Amniotic stem cell (primary cell): ENCODE data around the gene ACTL8.
"Not testable (repeated sequence)": the region's sequence is repeated elsewhere in the genome, so short reads cannot be mapped to it uniquely, and the experiment has no call there.

ENCODE experiments used
- DNase-seq: peaks from one replicate; lab custom pipeline; 2025; lab: John Stamatoyannopoulos, UW

Gene ACTL8

DNA sequence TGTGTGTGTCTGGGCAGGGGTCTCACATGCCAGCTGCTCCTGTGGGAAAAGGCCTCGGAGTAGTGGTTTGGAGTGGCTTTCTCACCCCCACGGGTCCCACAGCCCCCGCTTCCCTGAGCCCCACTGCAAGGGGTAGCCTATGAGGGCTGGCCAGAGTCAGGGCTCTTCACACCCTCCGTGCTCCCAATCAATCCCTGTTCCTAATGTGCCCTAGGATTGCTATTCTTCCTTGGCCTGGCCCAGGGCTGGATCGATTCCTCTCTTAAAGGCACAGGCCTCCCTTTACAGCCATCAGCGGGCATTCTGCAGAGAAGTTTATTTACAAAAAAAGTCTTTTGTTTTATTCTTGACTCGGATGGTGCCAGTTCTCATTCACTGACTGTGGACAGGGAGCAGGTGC lies 19.3 kb upstream of the ACTL8 start:
- no peak for DNase-seq

DNA sequence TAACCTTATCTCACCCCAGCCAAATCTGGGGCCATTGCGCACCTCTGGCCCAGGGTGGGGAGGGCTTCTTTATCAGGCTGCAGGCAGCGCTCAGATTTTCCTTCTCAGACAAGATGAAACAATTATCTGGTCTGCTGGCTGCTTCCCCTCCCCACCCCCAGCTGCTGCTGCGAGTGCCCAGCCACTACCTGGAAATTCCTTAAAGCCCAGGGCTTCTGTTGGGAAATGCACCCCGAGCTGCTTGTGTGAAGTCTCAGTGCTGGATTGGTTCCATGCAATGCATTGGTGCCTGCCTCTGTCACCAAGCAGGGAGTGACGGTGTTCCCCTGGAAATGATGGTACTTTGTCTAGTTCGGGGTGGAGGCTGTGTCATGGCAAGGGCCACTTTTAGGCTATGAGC lies 18.5 kb upstream of the ACTL8 start:
- DNase-seq: no peak

DNA sequence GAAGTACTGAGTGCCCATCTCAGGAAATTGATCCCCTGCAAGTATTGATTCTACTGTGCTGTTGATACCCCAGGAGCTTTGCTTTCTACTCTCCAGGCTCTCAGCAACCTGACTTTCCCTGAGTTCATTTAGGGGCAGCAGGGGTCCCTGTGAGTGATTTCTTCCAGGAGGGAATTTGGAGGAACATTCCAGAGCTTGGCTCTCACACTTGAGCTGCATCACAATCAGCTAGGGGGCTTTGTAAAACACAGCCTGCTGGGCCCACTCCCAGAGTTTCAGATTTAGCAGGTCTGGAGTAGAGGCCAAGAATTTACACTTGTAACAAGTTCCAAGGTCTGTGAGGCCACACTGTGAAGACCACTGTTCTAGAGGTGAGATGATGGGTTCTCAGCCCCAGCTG lies 16.1 kb upstream of the ACTL8 start:
- no peak for DNase-seq

DNA sequence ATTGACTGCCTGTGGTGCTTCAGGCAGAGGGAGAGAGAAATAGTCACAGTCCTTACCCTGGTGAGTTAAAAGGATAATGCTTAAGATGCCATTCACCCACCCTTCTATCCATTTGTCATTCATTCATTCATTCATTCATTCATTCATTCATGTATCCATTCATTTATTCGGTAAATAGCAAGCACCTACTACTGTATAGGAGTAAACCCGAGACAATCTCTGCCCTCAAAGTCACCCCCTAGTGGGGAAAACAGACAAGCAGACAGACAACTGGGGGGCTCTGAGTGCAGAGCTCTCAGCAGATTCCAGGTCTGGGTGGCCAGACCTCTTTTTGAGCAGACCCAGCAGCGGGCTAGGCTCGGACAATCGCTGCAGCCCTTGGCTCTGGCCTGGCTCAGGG lies 14.1 kb upstream of the ACTL8 start:
- DNase-seq: no peak

DNA sequence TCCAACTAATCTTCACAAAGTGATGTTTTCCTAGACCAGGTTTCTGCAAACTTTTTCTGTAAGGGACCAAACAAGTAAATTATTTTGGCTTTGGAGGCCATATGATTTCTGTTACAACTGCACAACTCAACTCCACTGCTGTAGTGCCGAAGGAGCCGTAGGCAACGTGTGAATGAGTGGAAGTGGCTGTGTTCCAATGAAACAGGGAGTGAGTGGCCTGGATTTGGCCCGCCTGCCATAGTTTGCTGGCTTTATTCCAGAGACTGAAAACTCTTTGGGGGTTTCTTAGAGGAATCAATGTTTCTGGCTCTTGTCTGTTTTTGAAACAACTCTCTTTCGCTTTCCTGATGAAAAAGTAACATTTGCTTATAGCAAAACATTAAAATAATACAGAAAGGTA lies 12.6 kb upstream of the ACTL8 start:
- no peak for DNase-seq

DNA sequence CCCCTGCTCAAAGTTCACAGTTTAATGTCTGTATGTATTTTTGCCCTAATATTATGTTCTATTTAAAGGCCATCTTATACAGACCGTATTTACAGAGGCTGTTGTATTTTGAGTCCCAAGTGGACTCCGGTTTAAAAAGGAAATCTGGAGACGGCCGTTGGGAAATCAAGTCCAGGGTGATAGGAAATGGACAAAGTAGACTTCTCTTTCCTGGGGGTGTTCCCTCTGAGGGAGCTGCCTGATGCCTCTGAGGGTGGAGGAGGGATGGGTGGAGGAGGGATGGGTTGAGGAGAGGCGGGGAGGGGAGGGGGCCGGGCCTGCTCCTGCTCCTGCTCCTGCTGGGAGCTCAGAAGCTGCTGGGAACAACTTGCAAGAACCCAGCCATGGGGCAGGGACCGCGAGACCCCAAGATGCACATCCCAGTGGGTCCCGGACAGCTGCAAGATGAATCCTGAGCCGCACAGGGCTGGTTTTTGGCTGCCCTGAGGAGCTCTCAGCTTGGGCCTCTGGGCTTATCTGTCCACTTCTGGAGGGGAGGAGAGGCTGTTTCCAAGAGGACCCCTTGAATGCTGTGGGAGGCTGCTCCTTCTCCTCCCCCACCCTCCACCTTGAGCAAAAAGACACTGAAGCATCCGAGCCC lies 12.0 kb upstream of the ACTL8 start:
- DNase-seq: no peak

DNA sequence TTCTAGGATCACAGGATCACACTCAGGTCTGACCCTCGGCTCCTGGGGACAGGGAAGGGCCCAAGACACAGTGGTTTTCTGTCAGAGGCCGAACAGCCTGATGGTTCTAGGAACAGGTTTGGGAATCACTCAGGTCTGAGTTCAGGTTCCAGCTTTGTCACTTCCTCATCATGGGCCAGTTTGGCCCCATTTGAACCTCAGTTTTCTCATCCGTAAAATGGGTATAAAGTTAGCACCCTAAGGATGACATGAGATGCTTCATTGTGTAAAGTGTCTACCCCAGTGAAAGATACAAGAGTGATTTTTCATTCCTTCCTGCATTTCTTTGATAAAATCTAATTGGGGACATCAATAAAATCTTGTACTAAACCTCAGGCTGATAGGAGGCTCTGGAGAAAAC lies 11.2 kb upstream of the ACTL8 start:
- DNase-seq: no peak

DNA sequence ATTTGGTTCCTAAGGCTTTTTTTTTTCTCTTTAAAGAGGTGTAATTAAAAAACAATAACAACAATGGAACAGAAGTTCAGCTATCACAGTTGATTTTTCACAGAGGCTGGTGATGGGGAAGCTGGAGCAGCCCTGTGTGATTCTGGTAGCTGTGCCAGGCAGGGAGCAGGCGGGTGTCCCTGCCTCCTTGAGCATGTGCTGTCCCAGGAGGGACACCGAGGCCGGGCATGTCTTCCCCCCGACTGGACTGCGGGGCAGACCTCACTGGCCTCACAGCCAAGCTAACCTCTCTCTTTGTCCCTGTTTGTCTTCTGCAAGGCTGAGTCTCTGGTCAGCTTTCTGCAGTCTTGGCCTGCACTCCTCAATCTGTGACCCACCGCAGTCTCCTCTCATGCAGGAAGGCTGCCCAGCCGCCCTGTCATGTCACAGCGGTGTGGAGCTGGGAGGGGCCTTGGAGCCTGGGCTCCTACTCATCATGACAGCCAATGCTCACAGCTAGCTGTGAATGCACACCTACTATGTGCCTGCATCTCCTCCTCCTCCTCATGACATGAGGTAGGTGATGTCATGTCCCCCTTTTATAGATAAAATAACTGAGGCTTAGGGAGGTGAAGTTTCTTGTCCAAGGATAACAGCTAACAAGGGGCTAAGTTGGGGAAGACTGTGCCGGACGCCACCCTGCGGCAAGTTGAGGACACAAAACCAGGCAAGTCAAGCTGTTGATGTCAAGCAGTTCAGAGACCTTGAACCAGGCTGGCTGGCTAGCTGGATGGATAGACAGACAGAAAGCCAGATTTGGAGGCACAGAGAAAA lies 10.3 kb upstream of the ACTL8 start:
- no peak for DNase-seq

DNA sequence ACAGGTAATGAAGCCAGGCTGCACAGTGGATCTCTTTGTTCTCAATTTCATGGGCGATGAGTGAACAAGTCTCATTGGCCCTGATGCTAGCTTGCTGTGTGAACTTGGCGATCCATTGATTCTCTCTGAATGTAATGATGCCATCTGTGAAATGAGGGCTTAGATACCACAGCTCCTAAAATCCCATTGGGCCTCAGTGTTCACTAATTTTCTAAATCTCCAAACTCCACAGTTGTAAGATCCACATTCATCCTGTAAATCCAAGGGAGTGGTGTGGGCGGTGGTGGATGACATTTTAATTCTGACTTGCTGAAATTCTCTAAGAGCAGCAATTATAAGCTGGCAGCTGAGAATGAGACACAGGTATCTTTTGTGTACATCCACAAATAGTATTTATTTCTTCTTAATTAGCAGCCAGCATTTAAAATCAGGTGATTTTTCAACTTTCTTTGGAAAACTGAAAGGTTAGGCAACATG lies 9.6 kb upstream of the ACTL8 start:
- DNase-seq: no peak

DNA sequence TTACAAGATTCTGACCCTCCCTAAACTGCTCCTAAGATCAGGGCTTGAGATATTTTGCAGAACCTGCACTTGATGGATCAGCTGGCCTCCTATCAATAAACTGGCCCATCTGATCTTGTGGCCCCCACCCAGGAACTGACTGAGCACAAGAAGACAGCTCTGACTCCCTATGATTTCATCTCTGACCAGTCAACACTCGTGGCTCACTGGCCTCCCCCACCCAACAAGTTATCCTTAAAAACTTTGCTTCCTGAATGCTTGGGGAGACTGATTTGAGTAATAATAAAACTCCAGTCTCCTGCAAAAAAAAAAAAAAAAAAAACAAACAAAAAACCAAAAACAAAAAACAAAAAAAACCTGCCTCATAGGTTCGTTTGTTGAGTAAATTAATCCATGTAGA lies 8.9 kb upstream of the ACTL8 start:
- DNase-seq: not testable (repeated sequence)

DNA sequence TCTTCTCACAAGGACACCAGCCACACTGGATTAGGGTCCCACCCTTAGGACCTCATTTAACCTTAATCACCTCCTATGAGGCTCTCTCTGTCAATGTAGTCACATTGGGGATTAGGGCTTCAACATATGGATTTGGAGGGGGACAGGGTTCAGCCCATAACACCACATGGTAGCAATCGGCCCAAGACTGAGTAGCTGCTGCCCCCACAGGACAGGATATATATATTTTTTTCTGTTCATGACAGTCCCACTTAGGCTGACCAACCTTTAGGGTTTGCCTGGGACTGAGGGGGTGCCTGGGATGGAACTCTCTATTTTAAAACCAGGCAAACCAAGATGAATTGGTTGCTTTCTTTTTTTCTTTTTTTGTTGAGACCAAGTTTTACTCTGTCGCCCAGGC lies 8.2 kb upstream of the ACTL8 start:
- no peak for DNase-seq

DNA sequence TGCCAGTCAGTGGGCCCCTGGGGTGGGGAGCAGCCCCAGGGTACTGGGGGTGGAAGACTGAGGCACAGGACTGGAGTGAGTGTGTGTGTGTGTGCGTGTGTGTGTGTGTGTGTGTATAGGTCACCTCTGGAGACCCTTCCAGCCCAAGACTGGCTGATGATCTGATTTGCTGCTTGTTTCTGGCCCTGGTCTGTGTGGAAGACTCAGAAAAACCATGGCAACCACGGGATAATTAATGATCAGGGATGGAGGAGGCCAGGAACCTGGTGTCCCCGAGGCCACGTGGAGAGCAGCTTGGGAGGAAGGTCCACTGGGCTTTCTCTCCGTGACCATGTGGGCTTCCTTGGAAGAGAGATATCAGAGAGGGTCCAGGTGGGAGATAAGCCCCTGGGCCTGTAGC lies 4.8 kb upstream of the ACTL8 start:
- no peak for DNase-seq

DNA sequence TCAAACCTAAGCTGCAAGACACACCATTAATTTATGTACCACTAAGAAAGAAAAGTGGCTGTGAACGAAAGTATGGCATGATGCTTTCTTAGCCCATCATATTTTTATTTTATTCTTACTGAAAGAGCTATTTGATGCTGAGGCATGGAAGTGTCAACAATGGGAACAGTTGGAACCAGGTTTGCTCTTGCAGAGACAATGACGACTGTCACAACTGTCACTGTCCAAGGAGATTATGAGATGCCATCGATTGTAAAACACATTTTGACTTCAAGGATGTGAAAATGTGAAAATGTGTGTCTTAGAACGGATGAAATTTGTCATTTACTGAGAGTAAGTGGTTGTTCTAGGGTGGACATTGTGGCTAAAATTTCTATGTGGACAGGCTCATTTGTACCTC lies 2.8 kb upstream of the ACTL8 start:
- no peak for DNase-seq

DNA sequence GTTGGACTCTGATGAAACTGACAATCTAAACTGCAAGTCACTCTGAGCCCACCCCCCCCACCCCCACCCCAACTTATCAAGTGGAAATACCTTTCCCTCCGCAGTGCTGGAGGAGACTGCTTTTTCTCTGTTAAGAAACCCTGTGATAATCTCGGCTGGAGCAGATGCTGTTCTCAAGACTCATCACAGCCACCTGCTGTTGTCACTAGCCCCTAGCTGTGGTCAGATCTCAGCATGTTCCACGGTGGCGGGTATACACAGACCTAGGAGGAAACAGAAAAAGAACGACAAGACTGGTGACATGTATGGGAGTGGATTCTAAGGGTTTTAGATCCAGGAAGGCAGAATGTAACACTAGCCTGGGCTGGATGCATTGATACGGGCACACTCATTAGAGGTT lies 2.3 kb downstream of the ACTL8 start:
- no peak for DNase-seq

DNA sequence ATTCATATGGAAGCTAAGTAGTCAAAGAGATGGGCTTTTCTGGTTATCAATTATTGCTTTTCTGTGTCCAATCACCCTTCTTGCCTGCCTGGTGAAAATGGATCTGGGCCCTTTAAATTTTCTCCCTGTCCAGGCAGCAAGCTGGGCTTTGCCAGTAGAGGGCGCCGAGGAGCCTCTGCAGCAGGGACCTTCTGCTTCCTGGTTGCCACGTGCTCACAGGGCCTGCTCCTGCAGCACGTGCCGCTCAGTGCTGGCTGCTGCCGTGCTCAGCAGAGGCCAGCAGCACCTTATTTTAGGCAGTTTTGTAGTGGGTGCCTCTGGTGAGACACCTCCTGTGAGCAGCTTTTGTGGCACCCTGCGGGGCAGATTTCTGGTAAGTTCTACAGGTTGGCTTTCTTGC lies 4.0 kb downstream of the ACTL8 start:
- DNase-seq: no peak

DNA sequence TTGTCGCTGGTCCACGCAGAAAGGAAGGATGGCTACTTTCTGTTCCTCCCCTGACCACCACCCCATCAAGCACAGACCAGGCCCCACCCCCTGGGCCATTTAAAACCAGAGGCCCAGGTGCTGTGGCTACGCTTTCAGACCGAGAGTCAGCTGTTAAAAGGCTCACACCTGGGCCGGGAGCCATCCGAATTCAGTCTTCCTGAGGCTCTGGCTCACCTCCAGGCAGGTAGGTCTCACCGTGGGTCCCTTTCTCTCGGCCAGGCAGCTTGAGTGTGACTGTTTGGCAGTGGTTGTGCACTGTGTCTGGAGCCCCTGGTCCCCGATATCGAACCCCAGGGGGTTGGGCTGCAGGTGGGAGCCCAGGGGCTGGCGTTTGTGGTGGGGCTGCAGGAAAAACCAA lies 7.2 kb downstream of the ACTL8 start:
- DNase-seq: no peak

DNA sequence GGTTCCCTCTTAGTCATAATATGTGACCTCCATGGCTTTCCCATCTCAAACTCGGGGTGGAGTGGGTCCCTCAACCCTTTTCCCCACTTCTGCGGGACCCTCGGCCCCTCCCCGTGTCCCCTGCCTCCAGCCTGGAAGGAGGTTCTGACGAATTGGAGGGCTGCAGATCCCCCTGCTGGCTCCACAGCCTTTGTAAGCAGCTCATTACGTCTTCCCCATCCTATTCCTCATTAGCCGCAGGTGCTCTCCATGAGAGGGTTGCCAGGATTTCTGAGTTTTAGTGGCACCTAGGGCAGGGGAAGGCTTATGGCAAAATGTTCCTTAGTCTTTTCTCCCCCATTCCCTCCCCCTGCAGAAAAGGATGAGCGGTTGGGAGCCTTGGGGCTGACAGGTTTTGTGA lies 8.3 kb downstream of the ACTL8 start:
- no peak for DNase-seq

DNA sequence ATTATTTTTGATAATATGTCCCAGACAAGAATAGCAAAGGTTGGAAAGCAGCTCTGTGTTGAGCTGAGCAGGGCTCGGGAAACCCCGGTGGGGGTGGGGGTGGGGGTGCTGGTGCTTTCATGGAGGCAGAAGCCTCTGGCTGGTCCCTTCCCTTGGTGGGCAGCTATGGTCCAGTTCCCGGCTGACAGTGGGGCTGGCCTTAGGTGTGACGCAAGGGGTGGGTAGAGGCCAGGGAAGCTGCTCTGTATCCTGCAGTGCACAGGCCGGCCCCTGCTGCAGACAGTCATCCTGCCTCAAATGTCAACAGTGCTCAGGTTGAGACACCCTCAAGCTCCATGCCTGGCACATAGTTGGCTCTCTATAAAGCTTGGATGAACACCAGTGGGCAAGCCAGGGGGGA lies 8.9 kb downstream of the ACTL8 start:
- DNase-seq: no peak

DNA sequence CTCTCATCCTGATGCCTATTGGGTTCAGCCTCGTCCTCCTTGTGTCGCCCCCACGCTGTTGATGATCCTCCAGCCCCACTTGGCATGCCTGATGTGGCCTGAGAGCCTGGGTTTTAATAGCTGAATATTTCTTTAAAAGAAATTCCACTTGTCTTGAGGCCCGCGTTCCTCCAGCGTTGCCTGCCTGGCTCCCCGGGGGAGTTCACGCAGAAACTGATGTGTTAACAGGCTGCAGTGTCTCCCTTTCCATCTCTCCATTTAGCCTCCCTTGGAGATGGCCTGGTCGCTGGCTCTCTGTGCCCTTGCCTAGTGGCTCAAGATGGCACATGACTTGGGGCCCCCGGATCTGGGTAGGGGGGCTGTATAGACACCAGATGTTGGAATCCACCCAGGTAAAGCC lies 9.5 kb downstream of the ACTL8 start:
- no peak for DNase-seq

DNA sequence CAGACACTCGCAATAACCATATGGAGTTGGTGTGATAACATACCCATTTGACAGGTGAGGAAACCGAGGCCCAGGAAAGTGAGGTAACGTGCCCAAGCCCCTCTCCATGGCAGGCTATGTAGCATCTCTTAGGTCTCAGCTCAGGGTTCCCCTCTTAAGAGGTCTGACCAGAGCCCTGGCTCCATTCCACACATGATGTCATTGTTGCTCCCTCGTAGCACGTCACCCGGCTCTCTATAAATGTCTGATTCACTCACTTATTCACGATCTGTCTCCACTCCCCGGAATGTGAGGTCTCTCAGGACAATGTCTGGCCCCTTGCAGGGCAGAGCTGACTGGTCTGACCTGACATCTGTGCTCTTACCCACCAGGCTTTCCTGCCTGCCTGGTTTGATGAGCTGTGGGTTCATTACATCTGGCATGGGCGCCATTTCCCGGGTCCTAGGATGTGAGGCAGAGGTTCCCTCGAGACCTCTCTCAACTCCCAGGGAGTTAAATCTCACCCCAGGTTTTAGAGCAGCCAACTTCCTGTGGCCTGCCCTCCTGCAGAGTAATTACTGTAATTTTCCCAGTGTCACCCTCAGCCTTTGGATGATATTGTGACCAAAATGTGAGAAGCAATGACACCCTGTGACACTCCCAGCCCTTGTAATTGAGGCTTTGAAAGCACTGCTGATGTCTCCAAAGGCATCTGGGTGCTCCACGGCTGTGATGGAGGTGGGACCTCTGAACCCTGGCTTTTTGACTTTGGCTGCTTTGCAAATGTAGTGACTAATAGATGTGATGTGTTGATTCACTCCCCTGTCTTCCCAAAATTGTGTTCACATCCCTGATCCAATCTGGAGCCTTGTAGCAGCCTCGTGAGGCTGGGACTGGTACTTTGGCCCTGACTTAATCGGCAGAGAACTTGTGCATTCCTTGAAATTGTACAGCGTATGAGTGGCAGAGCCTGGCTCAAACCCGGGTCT lies 10.6 kb downstream of the ACTL8 start:
- DNase-seq: peak; percentile 16

DNA sequence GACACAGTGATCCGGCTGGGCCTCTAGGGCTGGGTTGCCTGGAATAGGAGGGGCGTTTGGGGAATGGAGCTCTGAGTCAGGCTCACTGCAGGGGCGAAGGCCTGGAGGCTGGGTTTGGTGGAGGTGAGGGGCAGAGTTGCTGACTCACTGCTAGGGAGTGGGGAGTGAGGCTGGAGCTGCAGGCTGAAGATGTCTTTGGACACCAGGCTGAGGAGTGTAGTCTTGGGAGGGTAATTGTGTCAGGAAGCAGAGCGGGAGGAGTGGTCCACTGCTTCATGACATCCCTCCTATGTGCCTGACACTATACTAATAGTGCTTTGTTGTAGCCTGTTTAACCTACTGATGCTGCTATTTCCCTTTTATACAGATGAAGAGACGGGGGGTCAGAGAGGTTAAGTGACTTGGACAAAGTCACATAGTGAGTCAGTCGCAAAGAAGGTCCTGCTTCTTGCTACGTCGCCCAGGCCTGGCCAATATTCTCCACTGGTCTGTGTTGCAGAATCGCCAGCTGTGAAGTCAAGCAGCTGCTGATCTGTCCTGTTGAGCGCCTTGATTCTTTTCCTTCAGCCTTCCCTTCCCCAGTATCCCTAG lies 13.6 kb downstream of the ACTL8 start:
- DNase-seq: peak; percentile 6

DNA sequence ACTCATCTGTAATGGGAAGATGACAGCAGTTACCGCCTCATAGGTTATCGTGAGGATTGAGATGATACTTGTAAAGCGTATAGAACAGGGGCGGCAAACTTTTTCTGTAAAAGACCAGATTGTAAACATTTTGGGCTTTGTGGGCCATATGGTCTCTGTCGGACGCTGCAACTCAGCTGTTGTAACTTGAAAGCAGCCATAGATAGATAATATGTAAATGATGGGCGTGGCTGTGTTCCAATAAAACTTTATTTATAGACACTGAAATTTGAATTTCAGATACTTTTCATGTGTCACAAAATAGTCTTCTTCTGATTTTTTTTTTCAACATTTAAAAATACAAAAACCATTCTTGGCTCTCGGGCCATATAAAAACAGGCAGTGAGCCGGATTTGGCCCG lies 15.8 kb downstream of the ACTL8 start:
- DNase-seq: no peak
